ENCODE measurements around the gene BAIAP2L2. TPM values are rescaled to one million over a fixed set of nuclear protein-coding genes. Genes with fewer than 3 reads are reported as not detected.
A peak's percentile ranks its signal among the peaks of the same experiment; 100 is the strongest.
"Not testable (repeated sequence)": the region's sequence is repeated elsewhere in the genome, so short reads cannot be mapped to it uniquely, and the experiment has no call there.

The BAIAP2L2 gene
- total RNA-seq, 1 experiment from 2014 or later: 0.20 TPM

GRCh38 chr22:38131399-38131798, 20.9 kb upstream of the BAIAP2L2 start:
- in situ Hi-C loops (cut with HindIII; ENCODE audit: low sequenced_read_pairs): no loop called here
- DNase-seq (ENCODE audit: low spot score): no peak

GRCh38 chr22:38129856-38130255, 19.4 kb upstream of the BAIAP2L2 start:
- in situ Hi-C loops (cut with HindIII; ENCODE audit: low sequenced_read_pairs): no loop called here

DNA sequence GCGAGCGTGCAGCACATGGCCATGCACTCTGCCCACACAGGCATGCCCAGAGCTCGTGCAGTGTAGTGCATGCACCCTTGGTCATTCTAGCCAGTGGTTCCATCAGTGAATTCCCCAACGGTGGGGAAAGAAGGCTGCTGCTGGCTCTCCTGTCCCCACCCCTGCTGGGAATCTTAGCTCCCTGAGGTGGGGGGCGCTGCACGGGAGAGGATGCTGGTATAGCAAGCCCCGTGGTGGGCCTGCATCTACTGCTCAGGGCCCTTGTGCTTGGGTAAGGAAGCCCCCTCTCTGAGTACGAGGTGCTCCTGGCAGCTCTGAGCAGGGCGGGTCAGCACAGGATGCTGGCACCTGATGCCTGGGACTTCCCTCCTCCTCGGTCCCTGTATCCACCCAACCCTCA, 18.5 kb upstream of the BAIAP2L2 start:
- no peak for DNase-seq (ENCODE audit: low spot score)
- in situ Hi-C loops (cut with HindIII; ENCODE audit: low sequenced_read_pairs): no loop called here

More at GRCh38 chr22:38129856-38130255, 19.4 kb upstream of the BAIAP2L2 start:
- DNase-seq (ENCODE audit: low spot score): no peak

DNA sequence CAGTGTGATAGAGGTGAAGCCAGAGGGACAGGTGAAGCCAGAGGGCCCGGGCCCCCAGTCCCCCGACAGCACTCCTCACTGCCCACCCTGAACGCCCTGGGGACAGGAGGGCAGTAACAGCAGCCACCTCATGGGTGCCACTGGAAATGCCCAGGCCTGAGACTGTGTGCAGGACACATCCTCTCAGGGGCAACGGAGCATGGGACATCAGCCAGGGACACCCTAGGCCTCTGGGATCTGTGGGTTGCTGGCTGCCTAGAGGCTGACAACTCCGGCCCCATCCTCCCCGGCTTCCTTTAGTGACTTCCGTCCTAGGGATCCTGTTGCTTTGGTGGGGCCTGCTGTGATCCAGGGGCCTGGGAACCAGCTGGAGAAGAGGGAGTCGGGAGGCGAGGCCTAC, 17.4 kb upstream of the BAIAP2L2 start:
- DNase-seq (ENCODE audit: low spot score): no peak
- in situ Hi-C loops (cut with HindIII; ENCODE audit: low sequenced_read_pairs): no loop called here

DNA sequence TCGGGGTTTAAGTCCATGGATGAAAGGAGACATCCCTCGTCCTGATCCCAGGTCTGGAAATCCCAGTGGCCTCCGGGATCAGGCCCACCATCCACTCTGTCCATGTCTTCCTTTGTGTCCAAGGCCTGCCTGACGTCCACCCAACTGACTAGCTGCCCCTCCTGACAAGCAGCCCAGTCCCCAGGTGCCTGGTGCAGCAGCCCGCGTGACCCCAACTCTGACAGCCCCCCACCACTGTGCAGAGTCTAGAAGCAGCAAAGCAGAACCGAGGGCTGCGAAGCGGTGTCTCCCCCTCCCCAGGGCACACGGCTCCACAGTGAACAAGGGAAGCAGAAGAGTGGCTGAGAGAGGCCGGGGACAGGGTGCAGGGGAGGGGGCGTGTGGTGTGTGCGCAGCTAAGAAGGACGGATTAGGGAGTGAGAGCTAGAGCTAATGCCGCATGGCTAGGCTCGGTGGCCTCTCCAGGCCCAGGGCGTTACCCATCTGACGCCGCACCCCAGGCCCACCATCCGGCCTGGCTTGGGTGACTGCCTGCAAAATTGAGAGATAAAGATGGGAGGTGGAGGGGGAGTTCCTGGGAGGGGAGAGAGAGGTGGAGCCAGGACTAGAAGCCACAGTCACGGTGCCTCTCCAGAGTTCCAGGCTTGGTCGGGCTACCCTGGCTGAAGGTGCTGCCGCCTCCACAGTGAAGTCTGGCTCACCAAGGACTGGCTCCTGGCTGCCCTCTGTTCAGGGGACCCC, 16.6 kb upstream of the BAIAP2L2 start:
- no peak for DNase-seq (ENCODE audit: low spot score)
- in situ Hi-C loops (cut with HindIII; ENCODE audit: low sequenced_read_pairs): no loop called here

DNA sequence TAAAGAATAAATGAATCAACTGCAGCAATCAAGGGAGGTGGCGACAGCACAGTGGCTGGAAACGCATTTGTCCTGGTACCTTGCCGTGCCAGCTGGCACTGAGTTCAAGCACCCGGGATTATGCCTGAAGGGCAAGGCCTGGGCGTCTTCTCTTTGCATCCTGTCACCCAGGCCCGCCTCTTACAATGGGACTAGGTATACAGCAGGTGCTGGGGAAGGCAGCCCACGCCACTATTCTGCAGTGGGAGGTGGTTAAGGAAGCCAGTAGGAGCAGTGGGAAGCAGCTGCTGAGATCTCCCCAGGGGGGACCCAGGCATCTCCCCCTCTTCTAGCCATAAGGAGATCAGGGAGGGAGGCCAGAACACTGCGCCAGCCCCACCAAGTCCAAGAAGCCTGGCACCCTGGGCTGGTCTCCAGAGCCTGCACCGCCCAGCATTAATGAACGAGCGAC, 15.3 kb upstream of the BAIAP2L2 start:
- peak; percentile 16 for DNase-seq (ENCODE audit: low spot score)
- in situ Hi-C loops (cut with HindIII; ENCODE audit: low sequenced_read_pairs): no loop called here

GRCh38 chr22:38125038-38125610, 14.6 kb upstream of the BAIAP2L2 start:
- in situ Hi-C loops (cut with HindIII; ENCODE audit: low sequenced_read_pairs): no loop called here
- no peak for DNase-seq (ENCODE audit: low spot score)

GRCh38 chr22:38124236-38124974, 13.9 kb upstream of the BAIAP2L2 start:
- DNase-seq (ENCODE audit: low spot score): no peak
- in situ Hi-C loops (cut with HindIII; ENCODE audit: low sequenced_read_pairs): loop anchor here (25.0 kb wide), 1 partner anchor 138 kb away; the partner anchor contains the start of gene TMEM184B

GRCh38 chr22:38122616-38123015, 12.1 kb upstream of the BAIAP2L2 start:
- DNase-seq (ENCODE audit: low spot score): no peak
- in situ Hi-C loops (cut with HindIII; ENCODE audit: low sequenced_read_pairs): loop anchor here (25.0 kb wide), 1 partner anchor 140 kb away; the partner anchor contains the start of gene TMEM184B

DNA sequence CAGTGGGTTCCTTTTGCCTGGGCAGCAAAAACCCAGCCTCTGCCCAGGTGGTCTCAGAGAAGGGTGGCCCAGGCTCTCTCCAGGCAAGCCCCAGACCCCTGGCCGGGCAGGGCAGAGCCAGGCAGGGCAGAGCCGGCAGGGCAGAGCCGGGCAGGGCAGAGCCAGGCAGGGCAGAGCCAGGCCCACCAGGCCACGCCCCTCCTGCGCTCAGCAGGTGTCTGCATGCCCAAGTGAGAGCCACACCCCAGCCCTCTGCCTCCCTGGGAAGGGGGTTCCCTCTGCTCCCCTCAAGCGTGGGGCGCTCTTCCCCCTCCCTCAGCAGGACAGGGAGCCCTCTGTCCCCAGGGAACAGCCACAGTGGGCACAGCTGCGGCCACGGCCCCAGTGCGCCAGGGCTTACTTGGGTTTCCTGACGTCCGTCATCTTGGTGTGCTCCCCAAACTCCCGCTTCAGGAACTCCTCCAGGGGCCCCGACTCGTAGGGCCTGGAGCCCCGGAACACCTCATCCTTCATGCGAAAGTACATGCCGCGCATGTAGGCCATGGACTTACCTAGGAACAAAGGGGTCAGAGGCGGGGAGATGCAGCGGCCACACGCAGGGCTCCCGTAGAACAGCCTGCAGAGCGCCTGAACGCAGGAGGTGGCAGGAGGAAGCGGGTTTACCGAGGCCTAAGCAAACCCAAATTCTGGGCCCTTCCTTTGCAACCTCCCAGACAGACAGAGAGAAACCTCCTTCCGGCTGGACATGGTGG, 10.1 kb upstream of the BAIAP2L2 start:
- in situ Hi-C loops (cut with HindIII; ENCODE audit: low sequenced_read_pairs): loop anchor here (25.0 kb wide), 1 partner anchor 142 kb away; the partner anchor contains the start of gene TMEM184B
- DNase-seq (ENCODE audit: low spot score): no peak

- in situ Hi-C loops (cut with HindIII; ENCODE audit: low sequenced_read_pairs): loop anchor here (25.0 kb wide), 1 partner anchor 144 kb away; the partner anchor contains the start of gene TMEM184B
- DNase-seq (ENCODE audit: low spot score): not testable (repeated sequence)
Measured at GRCh38 chr22:38118747-38119146, 8.3 kb upstream of the BAIAP2L2 start.

- DNase-seq (ENCODE audit: low spot score): no peak
- in situ Hi-C loops (cut with HindIII; ENCODE audit: low sequenced_read_pairs): loop anchor here (25.0 kb wide), 1 partner anchor 144 kb away; the partner anchor contains the start of gene TMEM184B
Measured at GRCh38 chr22:38118182-38118581, 7.7 kb upstream of the BAIAP2L2 start.

- in situ Hi-C loops (cut with HindIII; ENCODE audit: low sequenced_read_pairs): loop anchor here (25.0 kb wide), 1 partner anchor 145 kb away; the partner anchor contains the start of gene TMEM184B
- not testable (repeated sequence) for DNase-seq (ENCODE audit: low spot score)
Measured at GRCh38 chr22:38117556-38117955, 7.1 kb upstream of the BAIAP2L2 start.

DNA sequence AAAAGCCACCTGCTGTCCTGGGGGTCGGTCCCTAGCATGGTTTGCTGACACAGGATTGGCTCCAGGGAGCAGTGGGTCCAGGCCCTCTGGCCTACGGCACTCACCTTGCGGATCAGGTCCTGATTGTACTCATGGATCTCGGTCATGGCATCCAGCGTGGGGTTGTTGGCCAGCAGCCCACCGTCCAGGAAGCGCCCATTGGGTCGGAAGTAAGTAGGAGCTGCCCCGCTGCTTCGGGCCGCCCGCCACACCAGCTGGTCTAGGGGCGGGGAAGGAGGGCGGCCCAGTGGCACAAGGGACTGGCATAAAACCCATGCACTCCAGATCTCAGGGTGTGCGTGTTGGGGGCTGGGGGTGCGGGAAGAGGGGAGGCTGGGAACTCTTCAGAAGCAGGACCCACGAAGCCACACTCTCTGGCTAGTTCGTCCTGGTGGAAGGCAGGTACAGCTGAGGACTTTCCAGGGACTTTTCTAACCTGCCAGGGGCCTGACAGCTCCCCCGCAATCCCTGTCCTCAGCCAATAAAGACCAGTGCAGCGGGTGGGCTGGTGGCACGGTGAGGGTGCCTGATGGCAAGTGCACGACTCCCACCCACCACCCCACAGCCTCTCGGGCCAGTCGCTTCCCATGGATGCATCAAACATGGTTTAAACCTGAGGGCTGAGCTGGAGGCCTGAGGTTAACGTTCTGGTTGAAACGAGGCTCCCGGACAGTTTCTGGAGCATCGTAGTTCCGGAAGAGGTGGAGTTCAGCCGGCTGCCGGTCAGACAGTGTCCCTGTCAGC, 5.1 kb upstream of the BAIAP2L2 start:
- peak; percentile 68 for DNase-seq (ENCODE audit: low spot score)
- in situ Hi-C loops (cut with HindIII; ENCODE audit: low sequenced_read_pairs): loop anchor here (25.0 kb wide), 1 partner anchor 147 kb away; the partner anchor contains the start of gene TMEM184B

DNA sequence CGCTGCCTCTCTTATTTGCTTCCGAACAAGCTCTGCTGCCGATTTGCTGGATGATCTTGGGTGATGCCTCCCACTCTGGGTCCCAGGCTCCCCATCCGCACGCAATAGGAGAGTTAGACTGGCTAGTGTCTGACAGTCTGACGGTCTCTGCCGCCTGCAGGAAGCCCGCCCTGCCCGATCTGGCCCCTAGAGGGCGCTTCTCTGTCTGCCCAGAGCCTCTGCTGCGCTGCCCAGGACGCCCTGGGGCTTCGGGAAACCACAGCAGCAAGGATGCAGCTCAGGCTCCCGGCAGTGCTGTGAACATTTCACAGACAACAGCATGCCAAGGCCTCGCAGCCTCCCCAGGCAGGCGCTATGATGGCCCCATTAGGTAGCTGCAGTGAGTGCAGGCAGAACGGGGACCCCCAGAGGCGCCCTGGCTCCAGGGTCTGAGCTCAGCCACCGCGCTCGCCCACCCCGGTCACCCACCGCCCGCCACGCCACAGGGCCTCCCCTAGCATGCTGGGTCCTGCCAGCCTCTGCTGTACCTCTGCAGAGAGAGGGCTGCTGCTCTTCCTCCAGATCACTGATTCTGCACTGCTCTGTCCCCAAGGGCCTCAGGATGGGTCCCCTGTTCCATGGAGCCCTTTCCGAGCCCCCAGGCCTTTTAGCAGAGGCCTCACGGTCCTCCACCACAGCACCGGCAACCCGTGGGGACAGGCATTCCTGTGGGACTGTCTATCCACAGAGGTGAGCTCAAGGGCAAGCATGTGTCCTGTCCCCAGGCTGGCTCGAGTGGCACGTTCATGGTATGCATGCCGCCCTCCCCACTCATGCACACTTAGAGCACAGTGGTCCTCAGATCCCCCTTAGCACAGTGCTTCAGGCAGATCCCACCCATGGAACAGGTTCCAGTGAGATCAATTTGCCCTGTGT, 4.3 kb upstream of the BAIAP2L2 start:
- in situ Hi-C loops (cut with HindIII; ENCODE audit: low sequenced_read_pairs): loop anchor here (25.0 kb wide), 1 partner anchor 148 kb away; the partner anchor contains the start of gene TMEM184B
- peak; percentile 86 for DNase-seq (ENCODE audit: low spot score)

DNA sequence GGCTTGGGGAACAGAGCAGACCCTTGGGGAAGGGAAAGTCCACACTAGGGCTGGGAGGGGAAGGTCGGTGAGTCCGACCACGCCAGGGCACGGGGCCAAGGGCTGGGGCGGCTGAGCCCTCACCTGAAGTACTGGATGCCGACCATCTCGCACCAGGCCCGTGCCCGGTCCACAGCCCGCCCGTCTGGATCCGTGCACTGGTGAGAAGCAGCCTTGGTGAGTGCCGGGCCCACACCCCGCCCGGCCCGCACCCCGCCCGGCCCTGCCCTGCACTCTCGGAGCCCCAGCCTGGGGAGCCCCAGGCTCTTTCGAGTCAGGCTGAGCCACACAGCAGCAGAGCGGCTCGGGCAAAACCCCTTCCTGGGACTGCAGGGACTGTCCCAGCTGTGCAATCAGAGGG, 1.9 kb upstream of the BAIAP2L2 start:
- in situ Hi-C loops (cut with HindIII; ENCODE audit: low sequenced_read_pairs): loop anchor here (25.0 kb wide), 1 partner anchor 150 kb away; the partner anchor contains the start of gene TMEM184B
- DNase-seq (ENCODE audit: low spot score): no peak

DNA sequence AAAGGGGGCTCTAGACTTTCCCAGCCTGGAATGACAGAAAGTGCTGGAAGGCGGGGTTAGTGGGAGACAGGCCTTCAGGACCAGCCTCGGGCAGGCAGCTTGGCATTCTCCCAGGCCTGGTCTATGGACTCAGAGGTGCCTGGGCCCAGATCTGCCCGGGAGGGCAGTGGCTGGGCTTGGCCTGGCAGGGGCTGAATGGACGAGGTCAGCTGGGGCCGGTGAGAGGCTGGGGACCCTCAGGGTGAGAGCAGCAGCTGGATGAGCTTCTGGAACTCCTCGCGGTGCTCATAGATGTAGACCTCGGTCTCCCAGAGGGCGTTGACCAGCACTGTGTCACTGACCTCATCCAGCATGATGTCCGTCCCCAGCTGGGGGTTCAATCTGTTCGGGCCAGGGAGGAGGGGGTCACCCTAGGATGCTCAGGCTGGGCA, 1.5 kb upstream of the BAIAP2L2 start:
- in situ Hi-C loops (cut with HindIII; ENCODE audit: low sequenced_read_pairs): loop anchor here (25.0 kb wide), 1 partner anchor 150 kb away; the partner anchor contains the start of gene TMEM184B
- DNase-seq (ENCODE audit: low spot score): no peak
